ENCODE measurements around the gene IRF9.

DNA sequence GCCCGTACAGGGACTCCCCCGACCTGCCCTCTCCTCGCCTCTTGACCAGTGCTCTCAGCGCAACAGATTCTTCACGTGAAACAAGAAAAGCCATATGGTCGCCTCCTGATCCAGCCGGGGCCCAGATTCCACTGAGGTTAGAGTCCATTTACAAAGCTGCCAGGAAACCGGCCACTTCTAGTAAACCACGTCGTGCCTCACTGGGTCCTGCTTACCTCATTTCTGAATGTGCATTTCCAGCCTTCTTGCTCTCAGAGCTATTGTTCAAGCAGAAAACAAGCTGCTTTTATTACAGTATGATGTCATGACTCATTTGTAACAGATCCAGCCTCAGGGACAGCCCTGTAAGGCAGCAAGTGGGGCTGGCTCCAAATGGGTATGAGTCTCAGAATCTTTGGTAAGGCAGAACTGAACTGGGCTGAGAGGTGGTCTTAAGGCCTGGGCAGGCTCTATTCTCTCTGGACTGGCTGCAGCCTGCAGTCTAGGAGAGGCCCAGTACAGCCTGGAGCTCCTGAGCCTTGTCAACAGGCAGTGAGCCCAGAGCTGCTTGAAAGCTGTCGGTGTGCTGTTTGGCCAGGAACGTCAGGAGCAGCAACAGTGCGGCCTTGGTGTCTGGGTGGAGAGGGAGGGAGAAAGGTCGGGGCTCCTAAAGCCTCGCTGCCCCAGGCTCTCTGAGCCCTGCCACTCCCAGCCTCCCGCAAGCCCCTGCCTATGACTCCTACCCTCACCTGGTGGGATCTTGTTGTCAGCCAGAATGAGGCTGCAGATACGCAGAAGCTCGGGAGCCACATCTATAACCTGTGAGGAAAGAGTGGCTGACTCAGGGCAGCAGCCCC, 19.1 kb downstream of the IRF9 start:
- TF ChIP-seq, protein P1, sequence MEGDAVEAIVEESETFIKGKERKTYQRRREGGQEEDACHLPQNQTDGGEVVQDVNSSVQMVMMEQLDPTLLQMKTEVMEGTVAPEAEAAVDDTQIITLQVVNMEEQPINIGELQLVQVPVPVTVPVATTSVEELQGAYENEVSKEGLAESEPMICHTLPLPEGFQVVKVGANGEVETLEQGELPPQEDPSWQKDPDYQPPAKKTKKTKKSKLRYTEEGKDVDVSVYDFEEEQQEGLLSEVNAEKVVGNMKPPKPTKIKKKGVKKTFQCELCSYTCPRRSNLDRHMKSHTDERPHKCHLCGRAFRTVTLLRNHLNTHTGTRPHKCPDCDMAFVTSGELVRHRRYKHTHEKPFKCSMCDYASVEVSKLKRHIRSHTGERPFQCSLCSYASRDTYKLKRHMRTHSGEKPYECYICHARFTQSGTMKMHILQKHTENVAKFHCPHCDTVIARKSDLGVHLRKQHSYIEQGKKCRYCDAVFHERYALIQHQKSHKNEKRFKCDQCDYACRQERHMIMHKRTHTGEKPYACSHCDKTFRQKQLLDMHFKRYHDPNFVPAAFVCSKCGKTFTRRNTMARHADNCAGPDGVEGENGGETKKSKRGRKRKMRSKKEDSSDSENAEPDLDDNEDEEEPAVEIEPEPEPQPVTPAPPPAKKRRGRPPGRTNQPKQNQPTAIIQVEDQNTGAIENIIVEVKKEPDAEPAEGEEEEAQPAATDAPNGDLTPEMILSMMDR (conservative IDR thresholded peaks at IDR 0.05; ENCODE audit: low read length): no peak
- no peak for TF ChIP-seq EZH2phosphoT487 (IDR thresholded peaks at IDR 0.05; ENCODE audit: borderline replicate concordance, low read depth, low read length)

Measured in OCI-LY7 (cell line).